ENCODE results near the gene SEH1L.

The SEH1L gene

DNA sequence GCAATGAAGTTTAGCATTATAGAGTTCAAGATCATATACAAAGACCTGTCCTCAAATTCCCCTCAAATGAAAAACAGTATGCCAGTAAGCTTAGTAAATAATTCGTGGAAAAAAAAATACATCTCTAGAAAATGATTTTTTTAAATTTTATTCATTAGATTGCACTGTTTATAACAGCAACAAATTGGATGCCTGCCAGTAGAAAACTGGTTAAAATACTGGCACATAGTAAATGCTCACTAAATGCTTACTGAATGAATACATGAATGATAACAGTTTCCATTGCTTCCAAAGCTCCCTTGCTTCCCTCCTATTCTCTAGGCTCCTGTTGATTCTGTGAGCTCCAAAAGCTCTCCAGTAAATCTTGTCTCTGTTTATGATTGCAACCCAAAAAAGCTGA is 25.5 kb upstream of the SEH1L start:
- no peaks in the 10 kb centered on the region for H3K4me1 ChIP-seq (ENCODE audit: insufficient read depth, low read length, severe bottlenecking)
- no peaks in the 10 kb centered on the region for H3K27me3 ChIP-seq (ENCODE audit: insufficient read depth, low read length)
- no peaks in the 10 kb centered on the region for H3K9me2 ChIP-seq (ENCODE audit: low read depth, low read length)
- TF ChIP-seq, protein P1, sequence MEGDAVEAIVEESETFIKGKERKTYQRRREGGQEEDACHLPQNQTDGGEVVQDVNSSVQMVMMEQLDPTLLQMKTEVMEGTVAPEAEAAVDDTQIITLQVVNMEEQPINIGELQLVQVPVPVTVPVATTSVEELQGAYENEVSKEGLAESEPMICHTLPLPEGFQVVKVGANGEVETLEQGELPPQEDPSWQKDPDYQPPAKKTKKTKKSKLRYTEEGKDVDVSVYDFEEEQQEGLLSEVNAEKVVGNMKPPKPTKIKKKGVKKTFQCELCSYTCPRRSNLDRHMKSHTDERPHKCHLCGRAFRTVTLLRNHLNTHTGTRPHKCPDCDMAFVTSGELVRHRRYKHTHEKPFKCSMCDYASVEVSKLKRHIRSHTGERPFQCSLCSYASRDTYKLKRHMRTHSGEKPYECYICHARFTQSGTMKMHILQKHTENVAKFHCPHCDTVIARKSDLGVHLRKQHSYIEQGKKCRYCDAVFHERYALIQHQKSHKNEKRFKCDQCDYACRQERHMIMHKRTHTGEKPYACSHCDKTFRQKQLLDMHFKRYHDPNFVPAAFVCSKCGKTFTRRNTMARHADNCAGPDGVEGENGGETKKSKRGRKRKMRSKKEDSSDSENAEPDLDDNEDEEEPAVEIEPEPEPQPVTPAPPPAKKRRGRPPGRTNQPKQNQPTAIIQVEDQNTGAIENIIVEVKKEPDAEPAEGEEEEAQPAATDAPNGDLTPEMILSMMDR (IDR thresholded peaks at IDR 0.05; ENCODE audit: low read length) = no peak
- TF ChIP-seq EZH2 (IDR thresholded peaks at IDR 0.05; ENCODE audit: borderline replicate concordance, low read length) = no peak
- H3K9me3 ChIP-seq (ENCODE audit: low read length) = no peaks in the 10 kb centered on the region
- no peak overlapping the region for H3K4me3 ChIP-seq (ENCODE audit: low read depth, low read length, poor library complexity, severe bottlenecking)
- no peaks in the 10 kb centered on the region for H3K79me2 ChIP-seq (ENCODE audit: insufficient read depth, low read length)
- H3F3A ChIP-seq (ENCODE audit: insufficient read depth, low read length) = no peaks in the 10 kb centered on the region
- H3K36me3 ChIP-seq (ENCODE audit: insufficient read depth, low read length) = no peaks in the 10 kb centered on the region
- no peak overlapping the region for H3K4me2 ChIP-seq (ENCODE audit: low read length)
- H2AFZ ChIP-seq (ENCODE audit: low read length) = no peak overlapping the region
- no peak overlapping the region for H3K27ac ChIP-seq (ENCODE audit: low read depth, low read length, poor library complexity, severe bottlenecking)
- no peaks in the 10 kb centered on the region for H4K20me1 ChIP-seq (ENCODE audit: insufficient read depth, low read length)
- H3K9ac ChIP-seq (ENCODE audit: low read length) = no peak overlapping the region

GRCh38 chr18:12924616-12925015 is 23.2 kb upstream of the SEH1L start:
- H3K36me3 ChIP-seq (ENCODE audit: insufficient read depth, low read length) = no peaks in the 10 kb centered on the region
- no peak overlapping the region for H3K9ac ChIP-seq (ENCODE audit: low read length)
- H3K4me1 ChIP-seq (ENCODE audit: insufficient read depth, low read length, severe bottlenecking) = no peaks in the 10 kb centered on the region
- H4K20me1 ChIP-seq (ENCODE audit: insufficient read depth, low read length) = no peaks in the 10 kb centered on the region
- TF ChIP-seq EZH2 (IDR thresholded peaks at IDR 0.05; ENCODE audit: borderline replicate concordance, low read length) = no peak
- no peak overlapping the region for H3K4me3 ChIP-seq (ENCODE audit: low read depth, low read length, poor library complexity, severe bottlenecking)
- no peaks in the 10 kb centered on the region for H3K79me2 ChIP-seq (ENCODE audit: insufficient read depth, low read length)
- no peaks in the 10 kb centered on the region for H3K9me3 ChIP-seq (ENCODE audit: low read length)
- no peaks in the 10 kb centered on the region for H3K27me3 ChIP-seq (ENCODE audit: insufficient read depth, low read length)
- H3F3A ChIP-seq (ENCODE audit: insufficient read depth, low read length) = no peaks in the 10 kb centered on the region
- no peak overlapping the region for H2AFZ ChIP-seq (ENCODE audit: low read length)
- no peaks in the 10 kb centered on the region for H3K9me2 ChIP-seq (ENCODE audit: low read depth, low read length)
- H3K4me2 ChIP-seq (ENCODE audit: low read length) = no peak overlapping the region
- no peak overlapping the region for H3K27ac ChIP-seq (ENCODE audit: low read depth, low read length, poor library complexity, severe bottlenecking)

DNA sequence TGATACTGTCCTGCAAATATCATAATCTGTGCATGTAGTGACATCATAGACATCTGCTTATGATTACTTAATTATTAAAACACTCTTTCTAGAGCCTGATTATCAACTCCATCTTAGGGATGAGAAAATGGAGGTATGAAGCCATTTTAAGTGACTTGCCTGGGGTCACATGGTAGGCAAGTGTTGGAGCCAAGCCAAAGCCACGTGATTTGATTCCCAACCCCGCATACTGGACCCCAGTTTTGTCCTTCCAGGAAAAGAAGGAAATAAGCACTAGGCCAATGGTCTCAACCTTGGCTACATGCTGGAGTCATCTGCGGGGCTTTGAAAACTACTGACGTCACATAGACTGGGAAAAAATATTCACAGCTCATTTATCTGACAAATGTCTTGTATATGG is 19.6 kb upstream of the SEH1L start:
- TF ChIP-seq EZH2 (IDR thresholded peaks at IDR 0.05; ENCODE audit: borderline replicate concordance, low read length) = no peak
- TF ChIP-seq, protein P1 (IDR thresholded peaks at IDR 0.05; ENCODE audit: low read length) = no peak
- H3K4me3 ChIP-seq (ENCODE audit: low read depth, low read length, poor library complexity, severe bottlenecking) = no peak overlapping the region
- H3K27ac ChIP-seq (ENCODE audit: low read depth, low read length, poor library complexity, severe bottlenecking) = no peak overlapping the region
- H4K20me1 ChIP-seq (ENCODE audit: insufficient read depth, low read length) = no peaks in the 10 kb centered on the region
- H3K36me3 ChIP-seq (ENCODE audit: insufficient read depth, low read length) = no peaks in the 10 kb centered on the region
- H3K4me1 ChIP-seq (ENCODE audit: insufficient read depth, low read length, severe bottlenecking) = no peaks in the 10 kb centered on the region
- H3K4me2 ChIP-seq (ENCODE audit: low read length) = no peak overlapping the region
- H3K79me2 ChIP-seq (ENCODE audit: insufficient read depth, low read length) = no peaks in the 10 kb centered on the region
- H2AFZ ChIP-seq (ENCODE audit: low read length) = no peak overlapping the region
- H3K9me3 ChIP-seq (ENCODE audit: low read length) = no peaks in the 10 kb centered on the region
- no peaks in the 10 kb centered on the region for H3K9me2 ChIP-seq (ENCODE audit: low read depth, low read length)
- no peak overlapping the region for H3K9ac ChIP-seq (ENCODE audit: low read length)
- no peaks in the 10 kb centered on the region for H3K27me3 ChIP-seq (ENCODE audit: insufficient read depth, low read length)
- no peaks in the 10 kb centered on the region for H3F3A ChIP-seq (ENCODE audit: insufficient read depth, low read length)

DNA sequence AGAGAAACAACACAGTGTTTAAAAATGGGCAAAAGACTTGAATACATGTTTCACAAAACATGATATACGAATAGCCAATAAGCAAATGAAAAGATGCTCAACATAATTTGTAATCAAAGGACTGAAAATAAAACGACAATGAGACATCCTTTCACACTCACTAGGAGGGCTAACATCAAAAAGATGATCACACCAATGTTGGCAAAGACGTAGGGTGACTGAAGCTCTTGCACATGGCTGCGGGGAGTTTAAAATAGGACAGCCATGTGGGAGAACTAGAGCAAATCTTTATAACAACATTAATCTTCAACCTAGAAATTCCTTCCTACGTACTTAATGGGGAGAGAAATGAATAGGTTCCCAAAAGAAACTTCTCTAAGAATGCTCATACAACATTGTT is 19.2 kb upstream of the SEH1L start:
- H3K4me2 ChIP-seq (ENCODE audit: low read length) = no peak overlapping the region
- H3K9me3 ChIP-seq (ENCODE audit: low read length) = no peaks in the 10 kb centered on the region
- no peaks in the 10 kb centered on the region for H4K20me1 ChIP-seq (ENCODE audit: insufficient read depth, low read length)
- H3K27ac ChIP-seq (ENCODE audit: low read depth, low read length, poor library complexity, severe bottlenecking) = no peak overlapping the region
- H3K27me3 ChIP-seq (ENCODE audit: insufficient read depth, low read length) = no peaks in the 10 kb centered on the region
- no peak overlapping the region for H3K4me3 ChIP-seq (ENCODE audit: low read depth, low read length, poor library complexity, severe bottlenecking)
- H3K36me3 ChIP-seq (ENCODE audit: insufficient read depth, low read length) = no peaks in the 10 kb centered on the region
- H3K9me2 ChIP-seq (ENCODE audit: low read depth, low read length) = no peaks in the 10 kb centered on the region
- no peaks in the 10 kb centered on the region for H3K79me2 ChIP-seq (ENCODE audit: insufficient read depth, low read length)
- no peak for TF ChIP-seq EZH2 (IDR thresholded peaks at IDR 0.05; ENCODE audit: borderline replicate concordance, low read length)
- TF ChIP-seq, protein P1 (IDR thresholded peaks at IDR 0.05; ENCODE audit: low read length) = no peak
- no peak overlapping the region for H3K9ac ChIP-seq (ENCODE audit: low read length)
- no peak overlapping the region for H2AFZ ChIP-seq (ENCODE audit: low read length)
- no peaks in the 10 kb centered on the region for H3K4me1 ChIP-seq (ENCODE audit: insufficient read depth, low read length, severe bottlenecking)
- no peaks in the 10 kb centered on the region for H3F3A ChIP-seq (ENCODE audit: insufficient read depth, low read length)
